ENCODE results near the gene MPEG1.
A peak's percentile ranks its signal among the peaks of the same experiment; 100 is the strongest.

MPEG1 gene

GRCh38 chr11:59216641-59217564 lies 4.2 kb upstream of the MPEG1 start:
- peak; percentile 22 for DNase-seq (ENCODE audit: low spot score)

GRCh38 chr11:59214141-59214893 lies 1.6 kb upstream of the MPEG1 start:
- DNase-seq (ENCODE audit: low spot score) = no peak

- DNase-seq (ENCODE audit: low spot score) = no peak
Measured at GRCh38 chr11:59212222-59212621, 505 bp downstream of the MPEG1 start.

GRCh38 chr11:59208956-59209355 lies 3.8 kb downstream of the MPEG1 start:
- DNase-seq (ENCODE audit: low spot score) = no peak

GRCh38 chr11:59207988-59208451 lies 4.7 kb downstream of the MPEG1 start:
- peak; percentile 66 for DNase-seq (ENCODE audit: low spot score)

- peak; percentile 45 for DNase-seq (ENCODE audit: low spot score)
Measured at GRCh38 chr11:59206635-59207034, 6.1 kb downstream of the MPEG1 start.

- DNase-seq (ENCODE audit: low spot score) = no peak
Measured at GRCh38 chr11:59205648-59206047, 7.1 kb downstream of the MPEG1 start.

- DNase-seq (ENCODE audit: low spot score) = peak; percentile 33
Measured at GRCh38 chr11:59204746-59205145, 8.0 kb downstream of the MPEG1 start.

GRCh38 chr11:59201353-59201752 lies 11.4 kb downstream of the MPEG1 start:
- no peak for DNase-seq (ENCODE audit: low spot score)

- no peak for DNase-seq (ENCODE audit: low spot score)
Measured at GRCh38 chr11:59200423-59200746, 12.3 kb downstream of the MPEG1 start.

GRCh38 chr11:59199546-59200422 lies 12.9 kb downstream of the MPEG1 start:
- DNase-seq (ENCODE audit: low spot score) = no peak

GRCh38 chr11:59198726-59199125 lies 14.0 kb downstream of the MPEG1 start:
- no peak for DNase-seq (ENCODE audit: low spot score)

GRCh38 chr11:59197991-59198390 lies 14.7 kb downstream of the MPEG1 start:
- peak; percentile 45 for DNase-seq (ENCODE audit: low spot score)

- DNase-seq (ENCODE audit: low spot score) = no peak
Measured at GRCh38 chr11:59196777-59197176, 15.9 kb downstream of the MPEG1 start.

- no peak for DNase-seq (ENCODE audit: low spot score)
Measured at GRCh38 chr11:59195586-59195985, 17.1 kb downstream of the MPEG1 start.

- no peak for DNase-seq (ENCODE audit: low spot score)
Measured at GRCh38 chr11:59193587-59194130, 19.1 kb downstream of the MPEG1 start.

GRCh38 chr11:59192446-59193020 lies 20.2 kb downstream of the MPEG1 start:
- no peak for DNase-seq (ENCODE audit: low spot score)

- no peak for DNase-seq (ENCODE audit: low spot score)
Measured at GRCh38 chr11:59191890-59192289, 20.8 kb downstream of the MPEG1 start.

- no peak for DNase-seq (ENCODE audit: low spot score)
Measured at GRCh38 chr11:59191095-59191494, 21.6 kb downstream of the MPEG1 start.

- DNase-seq (ENCODE audit: low spot score) = no peak
Measured at GRCh38 chr11:59189986-59190385, 22.7 kb downstream of the MPEG1 start.

- peak; percentile 19 for DNase-seq (ENCODE audit: low spot score)
Measured at GRCh38 chr11:59188954-59189353, 23.8 kb downstream of the MPEG1 start.

Data from GM03348 (cell line).